Mucosa of gallbladder (tissue), 1 donor: Measurements from ENCODE around the gene NPHP4. TPM values are rescaled to one million over a fixed set of nuclear protein-coding genes. Genes with fewer than 3 reads are reported as not detected.
"Not testable (repeated sequence)": the region's sequence is repeated elsewhere in the genome, so short reads cannot be mapped to it uniquely, and the experiment has no call there.

ENCODE experiments used
- DNase-seq: peaks from one replicate; pipeline ENCODE4 v3.0.0-alpha.2; 2020; ENCODE audit warnings: low spot score
- total RNA-seq: library from RNA; stranded (reverse); gene quantifications from one replicate; pipeline ENCODE4 v1.2.1, GENCODE V29; 2021
- donor health status: DM: no; HTN: no; CAD: no.

Gene NPHP4
- total RNA-seq, 1 donor from 2014 or later = 20.6 TPM

- no peak for DNase-seq
Observed at GRCh38 chr1:5855196-5855897, 136.9 kb downstream of the NPHP4 start.

- no peak for DNase-seq
Observed at GRCh38 chr1:5854754-5855153, 137.5 kb downstream of the NPHP4 start.

GRCh38 chr1:5853858-5854257, 138.4 kb downstream of the NPHP4 start:
- DNase-seq = not testable (repeated sequence)

GRCh38 chr1:5850503-5850902, 141.7 kb downstream of the NPHP4 start:
- DNase-seq = no peak

GRCh38 chr1:5849550-5849949, 142.7 kb downstream of the NPHP4 start:
- no peak for DNase-seq

GRCh38 chr1:5847013-5847659, 145.1 kb downstream of the NPHP4 start:
- DNase-seq = no peak

DNA sequence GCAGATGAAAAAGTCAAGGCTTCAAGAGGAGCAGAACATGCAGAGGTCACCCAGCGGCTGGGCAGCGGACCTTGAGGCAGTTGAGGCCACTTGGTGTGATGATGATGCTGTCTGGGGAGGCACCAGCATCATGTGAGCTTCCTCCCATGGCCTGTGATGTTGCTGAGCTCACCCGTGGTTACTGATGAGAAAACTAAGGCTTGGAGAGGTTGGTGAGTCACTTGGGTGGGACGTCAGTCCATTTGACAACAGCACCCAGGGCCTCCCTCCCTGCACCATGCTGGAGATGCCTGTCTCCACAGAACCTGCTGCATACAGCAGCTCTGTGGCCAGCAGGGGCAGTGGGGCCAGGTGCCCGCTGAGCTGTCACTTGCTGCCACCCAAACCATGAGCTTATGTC, 146.8 kb downstream of the NPHP4 start:
- no peak for DNase-seq

- DNase-seq = no peak
Observed at GRCh38 chr1:5844442-5844841, 147.8 kb downstream of the NPHP4 start.

DNA sequence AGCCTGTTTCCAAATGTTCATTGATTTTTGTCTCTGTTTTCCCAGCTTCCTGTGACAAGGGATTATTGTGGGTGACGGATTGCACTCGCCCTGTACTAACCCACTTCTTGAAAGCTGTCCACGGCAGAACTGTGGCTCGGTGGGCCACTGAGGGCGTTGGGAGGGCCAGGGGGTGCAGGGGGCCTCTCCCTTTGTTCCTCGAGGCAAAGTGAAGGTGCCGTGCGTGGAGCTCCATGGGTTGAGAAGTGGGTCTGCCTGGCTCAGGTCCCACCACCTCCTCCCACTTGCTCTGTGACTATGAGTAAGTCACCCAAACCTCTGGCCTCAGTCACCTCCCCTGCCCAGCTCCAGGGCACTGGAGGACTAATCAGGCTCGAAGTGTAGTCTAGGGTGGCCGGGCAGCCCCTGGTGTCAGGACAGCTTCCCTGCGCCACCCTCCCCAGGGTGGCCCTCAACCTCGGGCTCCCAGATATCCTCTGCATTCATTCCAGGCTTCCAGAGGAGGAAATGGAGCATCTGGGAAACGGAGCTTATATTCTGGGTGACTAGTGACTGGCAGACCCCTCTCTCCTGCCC, 148.6 kb downstream of the NPHP4 start:
- no peak for DNase-seq

GRCh38 chr1:5842679-5843078, 149.5 kb downstream of the NPHP4 start:
- DNase-seq = no peak

- no peak for DNase-seq
Observed at GRCh38 chr1:5840551-5841001, 151.6 kb downstream of the NPHP4 start.

GRCh38 chr1:5839881-5840550, 152.2 kb downstream of the NPHP4 start:
- DNase-seq = no peak

DNA sequence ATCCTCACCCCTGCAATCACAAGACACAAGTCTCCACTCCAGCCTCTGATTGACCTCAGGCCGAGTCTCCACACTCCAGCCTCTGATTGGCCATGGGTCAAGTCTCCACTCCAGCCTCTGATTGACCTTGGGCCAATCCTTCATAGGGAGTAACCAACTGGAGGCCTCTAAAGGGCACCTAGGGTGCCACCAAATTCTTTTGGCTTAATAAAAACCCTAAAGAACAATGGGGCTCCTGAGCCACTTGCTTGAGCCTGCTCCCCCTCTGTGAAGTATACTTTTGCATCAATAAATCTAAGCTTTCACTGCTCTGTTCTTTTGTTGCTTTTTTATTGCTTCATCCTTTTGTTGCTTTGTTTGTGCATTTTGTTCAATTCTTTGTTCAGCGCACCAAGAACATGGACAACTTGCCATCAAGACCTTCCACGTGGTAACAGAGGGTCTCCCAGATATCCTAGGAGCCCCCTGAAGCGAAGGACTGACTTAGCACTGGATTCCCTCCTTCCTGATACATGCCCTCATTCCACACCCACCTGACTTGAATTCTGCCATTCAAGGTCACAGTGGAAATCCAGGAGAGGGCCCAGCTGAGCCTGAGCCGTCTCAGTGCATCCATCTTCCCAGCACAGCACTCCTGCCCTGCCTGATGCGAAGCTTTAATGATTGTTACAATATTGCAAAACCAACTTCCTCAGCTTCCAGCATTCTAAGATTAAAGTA, 152.9 kb downstream of the NPHP4 start:
- DNase-seq = no peak

GRCh38 chr1:5837976-5838653, 154.1 kb downstream of the NPHP4 start:
- no peak for DNase-seq

- no peak for DNase-seq
Observed at GRCh38 chr1:5836776-5837440, 155.3 kb downstream of the NPHP4 start.

DNA sequence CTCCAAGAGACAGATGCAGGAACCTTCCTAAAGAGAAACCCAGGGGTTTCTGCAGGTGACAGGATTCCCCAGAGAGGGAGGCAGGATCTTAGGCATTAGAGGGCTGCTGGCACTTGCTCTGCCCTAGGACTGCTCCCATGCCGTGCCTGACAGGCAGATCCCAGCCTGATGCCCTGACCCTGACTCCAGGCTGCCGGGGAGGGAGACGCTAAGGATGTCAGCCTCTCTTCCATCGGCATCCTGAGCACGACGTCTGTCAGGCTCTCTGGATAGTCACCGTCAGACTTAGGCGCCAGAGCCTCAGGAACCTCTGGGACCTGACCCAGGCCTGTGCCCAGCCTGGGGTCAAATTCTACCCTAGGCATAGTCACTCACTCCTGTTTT, 157.1 kb downstream of the NPHP4 start:
- no peak for DNase-seq

- DNase-seq = no peak
Observed at GRCh38 chr1:5834477-5835178, 157.6 kb downstream of the NPHP4 start.

GRCh38 chr1:5833911-5834310, 158.3 kb downstream of the NPHP4 start:
- DNase-seq = no peak

- no peak for DNase-seq
Observed at GRCh38 chr1:5832916-5833895, 159.0 kb downstream of the NPHP4 start.
